ENCODE measurements around the gene NAMPT. TPM values are rescaled to one million over a fixed set of nuclear protein-coding genes. Genes with fewer than 3 reads are reported as not detected.

The NAMPT gene
- total RNA-seq, 1 experiment from 2014 or later, result 80.8 TPM

DNA sequence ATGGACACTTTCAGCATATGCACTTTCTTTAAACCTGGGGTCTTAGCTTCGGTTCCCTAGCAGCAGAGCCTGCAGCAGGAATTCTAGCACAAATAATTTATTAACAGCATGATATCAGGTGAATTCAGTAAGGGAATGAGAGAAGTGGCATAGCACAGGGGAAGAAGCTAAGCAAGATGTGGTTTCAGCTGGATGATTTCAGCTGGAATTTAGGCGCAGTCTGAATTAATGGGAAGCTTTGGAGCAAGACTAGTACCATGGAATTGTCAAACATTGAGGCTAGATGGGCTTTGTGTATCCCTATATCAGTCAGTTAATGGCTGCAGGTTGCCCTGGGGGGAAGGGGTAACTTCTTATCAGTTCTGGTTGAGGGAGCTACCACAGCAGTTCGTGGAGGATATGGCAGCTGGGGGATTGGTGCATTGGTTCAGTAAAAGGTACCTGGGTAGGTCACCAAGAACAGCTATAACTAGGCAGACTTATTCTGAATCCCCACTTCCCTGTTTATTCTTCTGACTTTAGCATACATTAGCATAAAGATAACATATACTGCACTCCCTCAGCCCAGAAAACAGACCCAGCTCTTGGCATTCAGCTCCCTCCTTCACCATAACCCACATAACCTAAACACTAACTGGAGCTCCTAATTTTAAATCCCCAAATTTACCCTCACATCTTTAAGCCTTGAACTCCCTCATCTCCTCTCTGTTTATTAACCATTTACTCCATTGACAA lies 46.8 kb upstream of the NAMPT start:
- no TSS peak for BruUV-seq (replicated peaks)
- ChIA-PET CTCF (no interaction called here), POLR2A (no interaction called here)
- ATAC-seq (no peak), DNase-seq (ENCODE audit: low read depth, low spot score) (no peak)
- Histone ChIP-seq H3K4me1 (ENCODE audit: control insufficient read depth, insufficient read depth, low read length) (no peaks in the 10 kb centered on the region; the same call in 1 of the 2 replicates), H3K27ac (ENCODE audit: low read length) (no peak overlapping the region), H3K36me3 (ENCODE audit: control insufficient read depth, insufficient read depth, low read length) (no peaks in the 10 kb centered on the region), H3K27me3 (ENCODE audit: control insufficient read depth, insufficient read depth, low read length) (no peaks in the 10 kb centered on the region; the same call in 1 of the 2 replicates), H3K9me3 (ENCODE audit: control insufficient read depth, insufficient read depth, low read depth, low read length) (peaks cover 1% of the 10 kb centered on the region; the same call in 1 of the 2 replicates), H3K4me3 (ENCODE audit: low read depth in 2 of 2, low read length in 2 of 2) (no peak overlapping the region)
- intact Hi-C loops (cut with micrococcal nuclease; ENCODE audit: unreplicated experiment) (no loop called here), in situ Hi-C loops (cut with HindIII; ENCODE audit: low pct_unique_long_range_greater_than_20kb, low sequenced_read_pairs) (no loop called here)
- TF ChIP-seq, protein P1, sequence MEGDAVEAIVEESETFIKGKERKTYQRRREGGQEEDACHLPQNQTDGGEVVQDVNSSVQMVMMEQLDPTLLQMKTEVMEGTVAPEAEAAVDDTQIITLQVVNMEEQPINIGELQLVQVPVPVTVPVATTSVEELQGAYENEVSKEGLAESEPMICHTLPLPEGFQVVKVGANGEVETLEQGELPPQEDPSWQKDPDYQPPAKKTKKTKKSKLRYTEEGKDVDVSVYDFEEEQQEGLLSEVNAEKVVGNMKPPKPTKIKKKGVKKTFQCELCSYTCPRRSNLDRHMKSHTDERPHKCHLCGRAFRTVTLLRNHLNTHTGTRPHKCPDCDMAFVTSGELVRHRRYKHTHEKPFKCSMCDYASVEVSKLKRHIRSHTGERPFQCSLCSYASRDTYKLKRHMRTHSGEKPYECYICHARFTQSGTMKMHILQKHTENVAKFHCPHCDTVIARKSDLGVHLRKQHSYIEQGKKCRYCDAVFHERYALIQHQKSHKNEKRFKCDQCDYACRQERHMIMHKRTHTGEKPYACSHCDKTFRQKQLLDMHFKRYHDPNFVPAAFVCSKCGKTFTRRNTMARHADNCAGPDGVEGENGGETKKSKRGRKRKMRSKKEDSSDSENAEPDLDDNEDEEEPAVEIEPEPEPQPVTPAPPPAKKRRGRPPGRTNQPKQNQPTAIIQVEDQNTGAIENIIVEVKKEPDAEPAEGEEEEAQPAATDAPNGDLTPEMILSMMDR (IDR thresholded peaks at IDR 0.05), result no peak
- TF ChIP-seq POLR2AphosphoS5 (IDR thresholded peaks at IDR 0.05; ENCODE audit: low read depth, low read length) (no peak), SIN3A (IDR thresholded peaks at IDR 0.05; ENCODE audit: borderline replicate concordance, insufficient read depth, low read depth, low read length) (no peak), TCF7L2 (IDR thresholded peaks at IDR 0.05; ENCODE audit: low read depth, low read length) (no peak)

DNA sequence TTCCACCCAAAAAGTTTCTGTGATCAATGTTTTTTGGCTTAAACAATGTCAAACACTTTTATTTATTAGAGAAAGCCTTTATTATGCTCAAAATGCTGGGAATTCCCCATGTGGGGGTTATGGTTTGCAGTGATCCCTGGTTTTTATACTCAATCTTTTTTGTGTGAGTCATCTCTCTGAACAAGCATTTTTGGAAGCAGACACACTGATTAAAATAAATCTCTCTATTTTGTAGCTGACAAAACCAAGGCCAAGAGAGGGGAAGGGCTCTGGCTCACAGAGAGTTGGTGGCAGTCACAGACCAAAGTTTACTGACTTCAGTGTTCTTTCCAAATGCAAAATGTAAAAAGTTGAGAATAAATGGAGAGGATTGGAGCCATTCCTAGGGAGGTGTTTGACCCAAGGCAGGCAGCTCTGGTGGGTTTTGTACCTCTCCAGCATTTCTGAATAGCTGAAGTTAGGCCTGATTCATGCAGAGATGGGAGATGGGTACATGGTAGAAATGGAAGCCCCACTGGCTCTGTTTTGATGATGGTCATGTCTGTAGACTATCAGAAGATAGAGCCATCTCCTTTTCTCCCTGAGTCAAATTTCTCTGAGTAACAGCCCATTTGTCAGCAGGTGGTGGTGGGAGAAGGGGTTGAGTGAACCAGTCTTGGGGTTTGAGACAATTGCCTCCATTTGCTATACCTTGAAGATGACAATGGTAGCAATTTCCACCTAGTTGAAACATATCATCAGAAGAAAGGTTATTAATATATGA lies 45.4 kb upstream of the NAMPT start:
- H3K9me3 ChIP-seq (ENCODE audit: control insufficient read depth, insufficient read depth, low read depth, low read length), result no peaks in the 10 kb centered on the region
- POLR2A ChIA-PET, result no interaction called here
- no peak overlapping the region for H3K4me3 ChIP-seq (ENCODE audit: low read depth in 2 of 2, low read length in 2 of 2)
- DNase-seq (ENCODE audit: low read depth, low spot score) (no peak), ATAC-seq (no peak)
- H3K4me1 ChIP-seq (ENCODE audit: control insufficient read depth, insufficient read depth, low read length), result no peaks in the 10 kb centered on the region; the same call in 1 of the 2 replicates
- CTCF ChIA-PET, result no interaction called here
- H3K27me3 ChIP-seq (ENCODE audit: control insufficient read depth, insufficient read depth, low read length), result no peaks in the 10 kb centered on the region; the same call in 1 of the 2 replicates
- no peak overlapping the region for H3K27ac ChIP-seq (ENCODE audit: low read length)
- no TSS peak for BruUV-seq (replicated peaks)
- H3K36me3 ChIP-seq (ENCODE audit: control insufficient read depth, insufficient read depth, low read length), result no peaks in the 10 kb centered on the region
- TF ChIP-seq TCF7L2 (IDR thresholded peaks at IDR 0.05; ENCODE audit: low read depth, low read length) (no peak), SIN3A (IDR thresholded peaks at IDR 0.05; ENCODE audit: borderline replicate concordance, insufficient read depth, low read depth, low read length) (no peak), POLR2AphosphoS5 (IDR thresholded peaks at IDR 0.05; ENCODE audit: low read depth, low read length) (no peak)
- TF ChIP-seq, protein P2, sequence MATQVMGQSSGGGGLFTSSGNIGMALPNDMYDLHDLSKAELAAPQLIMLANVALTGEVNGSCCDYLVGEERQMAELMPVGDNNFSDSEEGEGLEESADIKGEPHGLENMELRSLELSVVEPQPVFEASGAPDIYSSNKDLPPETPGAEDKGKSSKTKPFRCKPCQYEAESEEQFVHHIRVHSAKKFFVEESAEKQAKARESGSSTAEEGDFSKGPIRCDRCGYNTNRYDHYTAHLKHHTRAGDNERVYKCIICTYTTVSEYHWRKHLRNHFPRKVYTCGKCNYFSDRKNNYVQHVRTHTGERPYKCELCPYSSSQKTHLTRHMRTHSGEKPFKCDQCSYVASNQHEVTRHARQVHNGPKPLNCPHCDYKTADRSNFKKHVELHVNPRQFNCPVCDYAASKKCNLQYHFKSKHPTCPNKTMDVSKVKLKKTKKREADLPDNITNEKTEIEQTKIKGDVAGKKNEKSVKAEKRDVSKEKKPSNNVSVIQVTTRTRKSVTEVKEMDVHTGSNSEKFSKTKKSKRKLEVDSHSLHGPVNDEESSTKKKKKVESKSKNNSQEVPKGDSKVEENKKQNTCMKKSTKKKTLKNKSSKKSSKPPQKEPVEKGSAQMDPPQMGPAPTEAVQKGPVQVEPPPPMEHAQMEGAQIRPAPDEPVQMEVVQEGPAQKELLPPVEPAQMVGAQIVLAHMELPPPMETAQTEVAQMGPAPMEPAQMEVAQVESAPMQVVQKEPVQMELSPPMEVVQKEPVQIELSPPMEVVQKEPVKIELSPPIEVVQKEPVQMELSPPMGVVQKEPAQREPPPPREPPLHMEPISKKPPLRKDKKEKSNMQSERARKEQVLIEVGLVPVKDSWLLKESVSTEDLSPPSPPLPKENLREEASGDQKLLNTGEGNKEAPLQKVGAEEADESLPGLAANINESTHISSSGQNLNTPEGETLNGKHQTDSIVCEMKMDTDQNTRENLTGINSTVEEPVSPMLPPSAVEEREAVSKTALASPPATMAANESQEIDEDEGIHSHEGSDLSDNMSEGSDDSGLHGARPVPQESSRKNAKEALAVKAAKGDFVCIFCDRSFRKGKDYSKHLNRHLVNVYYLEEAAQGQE (IDR thresholded peaks at IDR 0.05; ENCODE audit: insufficient read depth in 1 of 2, low read depth in 2 of 2, low read length in 1 of 2), result no peak
- TF ChIP-seq, protein P1 (IDR thresholded peaks at IDR 0.05), result no peak
- in situ Hi-C loops (cut with HindIII; ENCODE audit: low pct_unique_long_range_greater_than_20kb, low sequenced_read_pairs) (no loop called here), intact Hi-C loops (cut with micrococcal nuclease; ENCODE audit: unreplicated experiment) (no loop called here)
